Esophagus muscularis mucosa (tissue), 4 donors: ENCODE results near the gene ZNF213. TPM values are rescaled to one million over a fixed set of nuclear protein-coding genes. Genes with fewer than 3 reads are reported as not detected.

Source experiments
- DNase-seq: peaks from one replicate; pipeline ENCODE4 v3.0.0-alpha.2; 2017; ENCODE audit errors: extremely low spot score
- H3K27ac ChIP-seq, 4 donors: fragments of 200-600 bp; sonication (generic); replicated peaks in 1 of 4; 1 replicate in 3 of 4; 2 replicates in 1 of 4; pipeline ENCODE4 v1.5.1; 2016 to 2019; ENCODE audit warnings: mild to moderate bottlenecking in 1 of 4
- H3K27me3 ChIP-seq, 4 donors: fragments of 200-600 bp; sonication (generic); one replicate each; pipeline versions ENCODE4 v1.5.1 to v1.6.0; 2016 to 2019
- H3K36me3 ChIP-seq, 4 donors: fragments of 200-600 bp; sonication (generic); one replicate each; pipeline ENCODE4 v1.5.1; 2016 to 2019
- H3K4me1 ChIP-seq, 4 donors: fragments of 200-600 bp; sonication (generic); one replicate each; pipeline ENCODE4 v1.5.1; 2016 to 2019
- H3K4me3 ChIP-seq, 4 donors: fragments of 200-600 bp; sonication (generic); 1 replicate in 2 of 4; 2 replicates in 2 of 4; pipeline ENCODE4 v1.5.1; 2016 to 2019; ENCODE audit warnings: mild to moderate bottlenecking in 4 of 4, moderate library complexity in 1 of 4
- H3K9me3 ChIP-seq, 4 donors: fragments of 200-600 bp; sonication (generic); 1 replicate in 3 of 4; 2 replicates in 1 of 4; pipeline ENCODE4 v1.5.1; 2016 to 2019
- CTCF ChIP-seq, 3 experiments: fragments of 200-600 bp in 2 of 3; fragments of 450-650 bp in 1 of 3; sonication (generic) in 2 of 3; IDR thresholded peaks; one replicate each; pipeline ENCODE4 v1.5.1; 2017 to 2019; ENCODE audit warnings: antibody characterized with exemption in 3 of 3, mild to moderate bottlenecking in 2 of 3, moderate library complexity in 1 of 3
- EP300 ChIP-seq: sonication (generic); formaldehyde crosslinking; IDR thresholded peaks from one replicate; pipeline ENCODE4 v1.6.1; 2017; ENCODE audit warnings: antibody characterized with exemption
- POLR2A ChIP-seq: fragments of 450-650 bp; IDR thresholded peaks from one replicate; pipeline ENCODE4 v1.6.1; 2017; ENCODE audit warnings: antibody characterized with exemption, moderate library complexity, mild to moderate bottlenecking, low read depth
- POLR2AphosphoS5 ChIP-seq, 2 donors: sonication (generic); formaldehyde crosslinking; IDR thresholded peaks; one replicate each; pipeline ENCODE4 v1.6.1; 2017; ENCODE audit warnings: antibody characterized with exemption in 2 of 2
- WGBS: methylation state at CpG from one replicate; pipeline ENCODE4 v1.1.5; 2018; 5-methylcytosine and 5-hydroxymethylcytosine counted together
- intact Hi-C: fragments of 100-400 bp; cut with DNase I; formaldehyde crosslinking; loops from one replicate; pipeline ENCODE4 v1.15.1; 2023
- total RNA-seq, 4 donors: library from RNA; depleted of rRNA; stranded (reverse); fragments of >200 nt; gene quantifications; one replicate each; pipeline versions ENCODE4 v1.1.0 to v1.2.1, GENCODE V29; 2016

The ZNF213 gene
- total RNA-seq, 4 donors from 2014 or later, result 8.4 to 18.3 (median 13.5) TPM

GRCh38 chr16:3140603-3141427 is 6.0 kb downstream of the ZNF213 start:
- Histone ChIP-seq H3K4me1 (peaks cover 7 to 25% (median 16%) of the 10 kb centered on the region in 4 donors), H3K36me3 (peaks cover 24 to 63% (median 56%) of the 10 kb centered on the region in 4 donors)
- 93% methylated on average over 51 of the region's 69 CpGs for WGBS

GRCh38 chr16:3141781-3142311 is 7.0 kb downstream of the ZNF213 start:
- TF ChIP-seq CTCF (IDR thresholded peaks at IDR 0.05) (no peak), EP300 (no peak), POLR2A (no peak), POLR2AphosphoS5 (IDR thresholded peaks at IDR 0.05) (no peak)
- intact Hi-C loops, result no loop called here
- peaks cover 24 to 63% (median 56%) of the 10 kb centered on the region in 4 donors for H3K36me3 ChIP-seq
- no peaks in the 10 kb centered on the region for H3K9me3 ChIP-seq
- no peak overlapping the region for H3K27ac ChIP-seq
- peaks cover 0 to 16% (median 8%) of the 10 kb centered on the region in 4 donors for H3K4me1 ChIP-seq
- no peak overlapping the region for H3K4me3 ChIP-seq
- DNase-seq, result no peak
- WGBS, result 94% methylated on average over 18 of the region's 23 CpGs
- no peaks in the 10 kb centered on the region for H3K27me3 ChIP-seq

More at GRCh38 chr16:3140603-3141427, 6.0 kb downstream of the ZNF213 start:
- DNase-seq, result no peak
- TF ChIP-seq EP300 (no peak), POLR2A (no peak), CTCF (IDR thresholded peaks at IDR 0.05) (no peak), POLR2AphosphoS5 (IDR thresholded peaks at IDR 0.05) (no peak)
- Histone ChIP-seq H3K9me3 (no peaks in the 10 kb centered on the region), H3K4me3 (no peak overlapping the region), H3K27ac (no peak overlapping the region), H3K27me3 (no peaks in the 10 kb centered on the region)
- intact Hi-C loops, result no loop called here

- no peak overlapping the region for H3K27ac ChIP-seq
- H3K36me3 ChIP-seq, result peaks cover 24 to 59% (median 54%) of the 10 kb centered on the region in 4 donors
- intact Hi-C loops, result no loop called here
- 91% methylated on average over 22 of the region's 22 CpGs for WGBS
- no peaks in the 10 kb centered on the region for H3K9me3 ChIP-seq
- no peak for DNase-seq
- peaks cover 0 to 16% (median 4%) of the 10 kb centered on the region in 4 donors for H3K4me1 ChIP-seq
- no peak for TF ChIP-seq CTCF (IDR thresholded peaks at IDR 0.05)
- TF ChIP-seq EP300, result no peak
- no peak for TF ChIP-seq POLR2A
- no peak for TF ChIP-seq POLR2AphosphoS5 (IDR thresholded peaks at IDR 0.05)
- H3K4me3 ChIP-seq, result no peak overlapping the region
- no peaks in the 10 kb centered on the region for H3K27me3 ChIP-seq
Measured at GRCh38 chr16:3142327-3142726, 7.5 kb downstream of the ZNF213 start.

- no peak for DNase-seq
- WGBS, result 83% methylated on average over 5 of the region's 13 CpGs
- H3K36me3 ChIP-seq, result peaks cover 24 to 55% (median 50%) of the 10 kb centered on the region in 4 donors
Measured at GRCh38 chr16:3142770-3143169, 7.9 kb downstream of the ZNF213 start.

More at GRCh38 chr16:3142770-3143169, 7.9 kb downstream of the ZNF213 start:
- H3K9me3 ChIP-seq, result no peaks in the 10 kb centered on the region
- TF ChIP-seq EP300 (no peak), POLR2AphosphoS5 (IDR thresholded peaks at IDR 0.05) (no peak), POLR2A (no peak), CTCF (IDR thresholded peaks at IDR 0.05) (no peak)
- no peak overlapping the region for H3K4me3 ChIP-seq
- intact Hi-C loops, result no loop called here
- no peak overlapping the region for H3K27ac ChIP-seq
- H3K27me3 ChIP-seq, result no peaks in the 10 kb centered on the region
- peaks cover 0 to 16% (median 3%) of the 10 kb centered on the region in 4 donors for H3K4me1 ChIP-seq
